GM11168 (cell line): ENCODE data around the gene FAM114A1.
"Not testable (repeated sequence)": the region's sequence is repeated elsewhere in the genome, so short reads cannot be mapped to it uniquely, and the experiment has no call there.

Experiments
- in situ Hi-C: fragments of 300-500 bp; cut with MboI; formaldehyde crosslinking; loops from one replicate; pipeline ENCODE4 v1.12.0; 2022; ENCODE audit warnings: low sequenced_read_pairs; ENCODE audit not compliant: unreplicated experiment

Gene FAM114A1

DNA sequence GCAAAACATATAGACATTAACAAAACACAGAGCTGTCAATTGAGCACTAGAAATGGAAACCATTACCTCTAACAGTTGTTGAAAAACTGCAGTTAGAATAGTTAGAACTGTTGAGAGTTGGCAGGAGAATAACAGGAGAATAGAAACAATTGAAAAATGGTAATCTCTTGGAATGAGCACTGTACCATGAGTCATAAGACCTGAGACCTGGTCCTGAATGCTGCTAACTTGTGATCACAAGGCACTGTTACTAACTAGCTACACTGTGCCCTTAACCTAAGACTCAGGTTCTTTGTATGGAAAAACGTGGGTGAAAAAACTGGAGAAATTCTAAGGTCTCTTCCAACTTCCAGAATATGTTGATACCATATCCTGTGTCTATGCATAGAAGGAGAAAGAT lies 29.3 kb downstream of the FAM114A1 start:
- in situ Hi-C loops = no loop called here

DNA sequence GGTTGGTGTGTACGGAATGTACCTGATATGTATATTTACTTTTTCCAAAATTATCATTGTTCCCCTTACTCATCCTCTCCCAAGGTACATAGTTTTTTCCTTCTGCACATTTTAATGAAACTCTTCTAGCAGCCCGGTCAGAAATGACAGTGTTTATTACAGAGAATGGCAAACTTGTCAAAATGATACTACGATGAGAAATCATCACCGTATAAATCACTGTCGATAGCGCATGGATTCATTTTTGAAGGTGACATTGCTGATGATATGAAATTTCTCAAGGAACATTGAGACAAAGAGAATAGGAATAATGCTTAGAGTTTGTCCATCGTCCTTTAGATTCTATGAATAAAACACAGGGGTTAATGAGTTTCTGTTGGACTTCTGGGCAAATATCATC lies 30.6 kb downstream of the FAM114A1 start:
- in situ Hi-C loops = no loop called here

DNA sequence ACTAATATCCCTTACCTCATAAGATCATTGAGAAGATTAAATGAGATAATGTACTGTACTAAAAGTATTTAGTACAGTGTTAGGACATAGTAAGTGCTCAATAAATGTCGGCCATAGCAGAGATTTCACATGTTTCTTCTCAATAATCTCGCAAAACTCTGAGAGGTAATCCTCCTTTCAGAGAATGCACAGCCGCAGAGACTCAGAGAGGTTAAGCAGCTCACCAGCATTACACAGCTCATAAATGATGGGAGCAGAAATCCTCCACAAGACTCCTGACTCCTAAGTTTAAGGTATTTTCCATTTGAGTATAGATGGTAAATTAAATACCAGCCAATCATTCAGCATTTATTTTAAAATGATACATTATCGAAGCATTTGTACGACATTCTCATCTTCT lies 34.6 kb downstream of the FAM114A1 start:
- in situ Hi-C loops = loop anchor here (5.0 kb wide), 1 partner anchor 235 kb away; no protein-coding TSS in a partner anchor

DNA sequence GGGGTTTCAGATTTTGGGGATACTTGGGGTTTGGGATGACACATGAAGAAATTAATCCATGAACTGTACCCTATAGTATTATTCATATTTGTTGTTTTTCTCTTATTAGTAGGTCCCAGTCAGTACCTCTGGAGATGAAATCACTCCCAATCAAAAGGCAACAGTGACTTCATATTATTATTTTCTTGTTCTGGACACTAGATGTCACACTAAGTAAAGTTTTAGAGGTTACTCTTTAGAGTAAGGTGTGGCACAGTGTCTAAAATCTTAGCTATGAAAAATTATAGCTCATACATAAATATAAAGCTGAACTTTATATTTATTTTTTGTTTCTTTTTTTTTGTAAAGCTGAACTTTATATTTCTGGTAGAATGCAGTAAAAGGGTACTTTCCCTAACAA lies 35.1 kb downstream of the FAM114A1 start:
- in situ Hi-C loops = loop anchor here (5.0 kb wide), 1 partner anchor 235 kb away; no protein-coding TSS in a partner anchor

DNA sequence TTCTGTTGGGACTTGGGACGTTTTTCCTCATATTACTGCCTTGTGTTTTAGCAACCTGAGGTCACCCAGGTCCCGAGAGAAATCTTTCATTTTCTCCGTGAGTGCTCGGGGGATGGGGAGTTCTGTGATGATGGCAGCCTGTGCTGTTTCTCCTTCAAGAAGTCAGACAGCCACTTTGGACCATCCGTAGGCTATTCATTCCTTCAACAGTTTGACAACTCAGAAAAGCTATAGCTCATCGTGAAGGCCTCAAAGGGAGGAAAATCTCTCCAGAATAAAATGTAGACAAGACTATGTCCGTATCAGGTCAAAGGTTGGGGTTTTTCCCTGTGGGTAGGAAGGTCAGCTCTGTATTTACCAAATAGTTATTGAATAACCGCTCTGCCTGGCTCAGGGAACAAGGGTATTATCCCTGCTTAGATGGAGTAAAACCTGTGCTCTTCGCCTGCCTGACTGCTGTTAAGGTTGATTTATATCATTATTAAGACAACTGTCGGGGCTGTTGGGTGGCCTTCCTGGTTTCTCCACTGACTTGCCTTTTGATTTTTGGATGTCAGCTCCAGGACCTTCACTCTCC lies 36.6 kb downstream of the FAM114A1 start:
- in situ Hi-C loops = loop anchor here (5.0 kb wide), 1 partner anchor 233 kb away; no protein-coding TSS in a partner anchor

DNA sequence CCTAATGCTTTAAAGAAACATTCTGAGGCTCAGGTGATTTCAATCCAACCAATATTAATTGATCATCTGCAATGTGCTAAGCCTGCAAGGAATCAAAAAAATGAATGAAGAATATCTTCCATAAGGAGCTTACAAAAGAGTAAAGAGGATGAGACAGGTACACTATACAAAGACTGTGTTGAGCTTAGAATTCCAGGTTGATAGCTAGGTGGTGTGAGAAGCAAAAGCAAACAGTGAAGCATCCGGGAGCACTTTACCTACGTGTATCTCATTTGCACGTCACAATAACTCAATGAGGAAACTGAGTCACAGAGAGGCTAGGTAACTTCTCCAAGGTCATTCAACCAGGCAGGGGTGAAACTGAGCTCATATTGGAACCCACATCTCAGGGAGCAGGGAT lies 37.1 kb downstream of the FAM114A1 start:
- in situ Hi-C loops = loop anchor here (5.0 kb wide), 1 partner anchor 233 kb away; no protein-coding TSS in a partner anchor

DNA sequence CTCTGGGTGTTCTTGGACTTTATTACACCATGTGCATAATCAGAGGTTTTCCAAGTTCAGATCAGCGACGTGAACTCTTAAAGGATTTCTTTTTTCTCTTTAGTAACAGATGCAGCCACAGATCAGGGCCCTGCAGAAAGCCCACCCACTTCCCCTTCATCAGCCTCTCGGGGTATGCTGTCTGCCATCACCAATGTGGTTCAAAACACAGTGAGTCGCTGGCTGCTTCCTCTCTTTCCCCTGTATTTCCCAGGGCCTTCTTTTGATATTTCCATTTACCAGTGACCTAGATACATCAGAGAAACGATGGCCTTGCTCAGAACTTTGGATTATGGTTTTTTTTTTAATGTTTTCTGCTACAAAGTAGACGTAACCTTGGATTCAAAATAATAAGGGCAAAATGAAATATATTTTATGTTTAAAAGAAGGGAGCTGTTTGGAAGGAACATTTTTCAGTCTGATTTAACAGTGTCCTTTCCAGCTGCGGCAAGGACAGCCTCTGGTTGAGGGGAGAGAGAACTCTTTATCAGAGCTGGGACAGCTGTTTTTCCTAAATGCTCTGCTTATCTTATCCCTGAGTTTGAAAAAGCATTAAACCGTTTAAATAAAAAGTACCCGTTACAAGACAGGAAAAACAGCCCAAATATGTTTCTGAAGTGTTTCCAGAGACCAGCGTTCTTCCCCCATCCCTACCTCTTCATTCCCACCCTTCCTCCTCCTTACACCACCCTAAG lies 38.2 kb downstream of the FAM114A1 start:
- in situ Hi-C loops = no loop called here

DNA sequence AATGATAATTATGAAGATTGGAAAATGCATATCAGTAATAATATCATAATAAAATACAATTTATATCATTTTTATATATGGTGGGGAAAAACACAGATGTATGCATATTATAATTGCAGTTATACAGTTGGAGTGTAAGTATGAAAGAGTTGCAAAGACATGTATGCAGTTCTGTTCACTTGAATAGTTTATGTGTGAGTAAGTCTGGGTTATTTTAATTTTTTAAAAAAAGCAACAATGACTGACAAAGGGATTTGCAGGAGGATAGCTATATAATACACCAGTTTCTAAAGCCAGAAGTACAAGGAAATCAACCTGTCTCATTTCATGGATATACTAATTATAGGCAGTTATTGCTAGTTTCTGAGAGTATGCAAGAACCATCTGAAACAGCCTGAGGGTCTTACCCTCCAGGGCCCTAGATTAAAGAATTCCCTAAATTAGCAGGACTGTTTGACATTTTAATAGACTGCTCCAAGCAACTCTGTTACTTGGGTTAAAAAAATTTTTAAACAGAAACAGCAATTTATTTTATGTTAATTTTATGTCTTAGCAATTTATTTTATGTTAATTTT lies 40.2 kb downstream of the FAM114A1 start:
- in situ Hi-C loops = no loop called here

DNA sequence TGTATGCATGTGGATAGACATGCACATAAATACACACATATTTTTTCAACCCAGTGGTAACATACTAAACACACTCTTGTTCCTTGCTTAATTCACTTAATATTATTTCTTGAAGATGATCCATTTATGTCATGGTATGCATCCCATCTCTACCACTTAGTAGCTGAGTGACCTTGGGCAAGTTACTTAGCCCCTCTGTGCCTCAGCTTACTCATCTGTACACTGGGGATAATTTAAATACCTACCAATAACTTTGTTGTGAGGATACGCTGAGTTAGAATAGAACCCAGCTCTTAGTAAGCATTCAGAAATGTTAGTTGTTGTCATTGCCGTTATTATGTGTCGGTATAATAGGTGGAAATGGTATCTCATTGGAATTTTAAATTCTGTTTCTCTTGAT lies 41.4 kb downstream of the FAM114A1 start:
- in situ Hi-C loops = no loop called here

DNA sequence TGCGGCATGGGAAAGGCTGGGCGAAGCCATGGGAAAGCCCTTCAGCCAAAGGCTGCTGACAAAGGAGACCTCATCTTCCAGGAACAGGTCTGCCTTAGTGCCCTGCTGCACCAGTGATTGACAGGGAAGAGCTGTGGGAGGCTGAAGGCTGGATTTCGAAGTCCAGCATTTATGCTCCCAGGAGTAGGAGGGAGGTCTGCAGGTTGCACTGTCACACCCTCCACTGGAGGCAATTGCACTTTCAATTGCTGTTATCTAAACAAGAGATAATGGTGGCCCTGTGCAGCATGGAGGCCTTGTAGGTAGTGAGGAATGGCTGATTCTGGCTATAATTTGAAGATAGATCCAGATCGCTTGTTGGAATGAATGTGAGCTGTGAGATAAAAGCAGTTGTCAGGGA lies 43.7 kb downstream of the FAM114A1 start:
- in situ Hi-C loops = no loop called here

DNA sequence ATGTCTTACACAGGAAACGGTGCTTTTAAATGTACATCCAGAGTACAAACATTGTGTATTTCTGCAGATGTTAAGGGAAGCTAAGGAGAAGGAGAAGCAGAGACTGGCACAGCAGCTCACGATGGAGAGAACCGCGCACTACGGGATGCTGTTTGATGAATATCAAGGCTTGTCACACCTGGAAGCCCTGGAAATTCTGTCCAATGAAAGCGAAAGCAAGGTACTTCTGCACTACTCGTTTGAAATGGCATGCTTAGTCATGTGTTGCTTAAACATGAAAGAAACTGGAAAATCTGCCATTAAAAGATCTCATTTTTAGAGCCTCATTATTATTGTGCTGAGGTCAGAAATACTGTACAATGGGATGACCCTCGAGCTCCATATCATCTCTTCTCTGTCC lies 47.2 kb downstream of the FAM114A1 start:
- in situ Hi-C loops = no loop called here

DNA sequence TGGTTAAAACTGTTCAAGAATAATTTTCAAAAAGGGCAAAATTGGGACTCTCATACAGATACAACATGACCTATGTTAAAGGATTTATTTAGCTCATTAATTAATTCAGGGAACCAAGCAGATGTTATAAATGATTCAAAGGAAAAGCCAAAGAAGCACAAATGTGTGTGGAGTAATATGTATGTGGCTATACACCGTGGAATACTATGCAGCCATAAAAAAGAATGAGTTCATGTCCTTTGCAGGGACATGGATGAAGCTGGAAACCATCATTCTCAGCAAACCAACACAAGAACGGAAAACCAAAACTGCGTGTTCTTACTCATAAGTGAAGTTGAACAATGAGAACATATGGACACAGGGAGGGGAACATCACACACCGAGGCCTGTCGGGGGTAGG lies 48.7 kb downstream of the FAM114A1 start:
- in situ Hi-C loops = not testable (repeated sequence)

DNA sequence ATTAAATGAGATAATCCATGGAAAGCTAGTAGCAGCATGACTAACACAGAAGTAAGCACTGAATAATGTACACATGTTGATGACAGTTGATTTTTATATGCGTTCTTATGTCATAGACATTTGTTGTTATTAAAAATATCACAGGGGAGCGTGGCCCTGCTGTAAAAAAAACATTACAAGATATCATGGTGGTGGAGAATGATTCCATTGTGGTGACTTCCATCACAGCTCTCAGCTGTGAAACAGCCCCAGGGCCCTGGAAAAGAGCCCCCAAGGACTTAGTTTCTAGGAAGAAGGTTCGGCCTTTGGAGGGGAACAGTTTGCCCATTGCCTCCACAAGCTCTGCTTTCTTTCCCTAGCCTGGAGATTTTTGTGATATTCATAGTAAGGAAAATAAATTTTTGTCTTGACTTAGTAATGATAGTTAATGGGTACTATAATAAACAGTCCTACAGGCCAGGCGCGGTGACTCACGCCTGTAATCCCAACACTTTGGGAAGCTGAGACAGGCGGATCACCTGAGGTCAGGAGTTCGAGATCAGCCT lies 49.9 kb downstream of the FAM114A1 start:
- in situ Hi-C loops = no loop called here

DNA sequence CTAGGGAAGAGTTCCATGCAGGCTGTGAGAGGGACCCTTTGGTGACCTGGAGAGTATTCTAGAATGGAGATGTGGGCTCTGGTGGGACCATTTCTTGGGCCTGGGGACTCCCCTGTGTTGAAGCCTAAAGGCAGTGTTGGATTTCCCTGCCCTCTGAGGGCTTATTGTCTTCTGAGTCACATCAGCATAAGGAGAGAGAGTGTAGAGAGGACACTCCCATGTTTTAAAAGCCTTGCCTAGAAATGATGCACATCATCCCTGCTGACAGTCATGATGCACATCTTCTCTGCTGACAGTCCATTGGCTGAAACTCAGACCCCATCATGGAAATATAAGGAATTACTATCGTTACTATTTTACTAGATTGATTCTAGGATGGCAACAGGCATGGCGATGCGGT lies 51.9 kb downstream of the FAM114A1 start:
- in situ Hi-C loops = no loop called here

DNA sequence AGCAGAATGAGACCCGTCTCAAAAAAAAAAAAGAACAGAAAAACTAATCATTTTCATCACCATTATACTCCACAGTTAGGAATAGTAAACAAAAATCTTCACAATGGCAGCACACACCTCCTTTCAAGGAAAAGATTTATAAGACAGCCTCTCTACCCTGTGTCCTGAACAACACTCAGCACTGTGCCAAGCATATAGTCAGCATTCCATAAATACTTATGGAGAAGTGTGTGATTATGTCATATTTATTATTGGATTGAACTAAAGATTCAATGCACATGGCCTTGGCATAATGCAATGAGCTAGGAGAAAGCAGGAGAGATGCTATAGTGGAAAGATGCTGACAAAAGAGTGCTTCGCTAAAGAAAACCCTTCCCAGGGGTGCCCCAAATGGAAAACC lies 52.6 kb downstream of the FAM114A1 start:
- in situ Hi-C loops = no loop called here

DNA sequence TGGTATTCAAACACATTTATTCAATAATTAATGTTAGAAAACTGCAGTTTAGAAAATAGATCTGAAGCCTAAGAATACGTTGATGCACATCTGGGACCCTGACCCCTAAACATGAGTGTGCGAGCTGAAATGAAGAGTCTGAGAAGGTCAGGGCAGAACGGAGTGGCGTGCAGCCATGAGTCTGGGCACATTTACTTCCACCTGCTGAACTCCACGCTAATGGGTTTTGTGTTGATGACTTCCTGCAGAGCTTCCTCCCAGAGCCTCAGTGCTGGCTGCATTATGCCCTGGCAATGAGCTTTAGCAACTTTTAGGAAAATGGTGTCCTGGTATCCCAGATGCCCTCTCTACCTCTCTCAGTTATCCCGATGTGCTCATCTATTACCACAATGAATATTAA lies 53.1 kb downstream of the FAM114A1 start:
- in situ Hi-C loops = no loop called here

DNA sequence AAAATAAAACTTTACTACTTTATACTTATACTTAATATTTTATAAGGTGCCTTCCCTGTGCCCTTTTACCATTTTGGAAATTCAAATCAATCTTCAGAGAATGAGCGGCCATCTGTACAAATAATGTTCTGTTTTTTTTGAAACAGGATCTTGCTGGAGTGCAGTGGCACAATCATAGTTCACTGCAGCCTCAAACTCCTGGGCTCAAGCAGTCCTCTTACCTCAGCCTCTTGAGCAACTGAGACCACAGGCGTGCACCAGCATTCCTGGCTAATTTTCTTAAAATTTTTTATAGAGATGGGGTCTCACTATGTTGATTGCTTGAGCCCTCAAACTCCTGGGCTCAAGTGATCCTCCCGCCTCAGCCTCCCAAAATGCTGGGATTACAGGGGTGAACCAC lies 53.5 kb downstream of the FAM114A1 start:
- in situ Hi-C loops = no loop called here

DNA sequence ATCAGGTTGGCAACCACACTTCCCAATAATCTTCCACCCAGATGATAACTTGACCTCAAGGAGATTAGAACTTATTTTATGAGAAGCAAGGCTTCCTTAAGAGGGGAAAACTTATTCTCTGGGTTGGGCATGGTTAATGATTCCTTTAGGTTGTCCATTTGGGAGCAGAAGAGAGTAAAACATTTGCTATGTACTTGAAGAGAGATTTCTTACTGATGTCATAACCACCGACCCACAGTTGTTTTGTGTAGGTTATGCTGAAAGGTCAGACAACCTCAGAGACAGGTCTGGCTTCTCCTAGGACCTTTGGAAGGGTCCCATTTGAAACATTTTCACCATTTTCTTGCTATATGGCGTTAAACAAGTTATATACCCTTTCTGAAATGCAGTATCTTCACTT lies 56.1 kb downstream of the FAM114A1 start:
- in situ Hi-C loops = no loop called here

DNA sequence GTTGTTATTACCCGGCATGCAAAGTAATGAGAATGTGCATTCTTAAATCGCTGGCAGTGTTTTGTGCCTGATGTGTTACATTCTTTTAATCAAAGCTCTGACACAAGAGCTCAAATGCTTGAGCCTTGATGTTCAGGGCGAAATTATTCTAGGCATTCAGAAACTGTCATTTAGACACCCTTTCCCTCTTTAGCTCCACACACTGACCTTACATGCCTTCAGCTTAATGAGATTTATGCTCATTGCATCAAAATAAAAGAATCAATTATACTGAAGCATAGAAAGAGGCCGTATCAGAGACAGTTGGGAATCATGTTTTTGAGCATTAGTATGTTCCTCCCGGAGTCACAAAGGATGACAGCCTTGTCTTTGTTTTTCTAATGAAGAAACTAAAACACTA lies 56.7 kb downstream of the FAM114A1 start:
- in situ Hi-C loops = no loop called here

DNA sequence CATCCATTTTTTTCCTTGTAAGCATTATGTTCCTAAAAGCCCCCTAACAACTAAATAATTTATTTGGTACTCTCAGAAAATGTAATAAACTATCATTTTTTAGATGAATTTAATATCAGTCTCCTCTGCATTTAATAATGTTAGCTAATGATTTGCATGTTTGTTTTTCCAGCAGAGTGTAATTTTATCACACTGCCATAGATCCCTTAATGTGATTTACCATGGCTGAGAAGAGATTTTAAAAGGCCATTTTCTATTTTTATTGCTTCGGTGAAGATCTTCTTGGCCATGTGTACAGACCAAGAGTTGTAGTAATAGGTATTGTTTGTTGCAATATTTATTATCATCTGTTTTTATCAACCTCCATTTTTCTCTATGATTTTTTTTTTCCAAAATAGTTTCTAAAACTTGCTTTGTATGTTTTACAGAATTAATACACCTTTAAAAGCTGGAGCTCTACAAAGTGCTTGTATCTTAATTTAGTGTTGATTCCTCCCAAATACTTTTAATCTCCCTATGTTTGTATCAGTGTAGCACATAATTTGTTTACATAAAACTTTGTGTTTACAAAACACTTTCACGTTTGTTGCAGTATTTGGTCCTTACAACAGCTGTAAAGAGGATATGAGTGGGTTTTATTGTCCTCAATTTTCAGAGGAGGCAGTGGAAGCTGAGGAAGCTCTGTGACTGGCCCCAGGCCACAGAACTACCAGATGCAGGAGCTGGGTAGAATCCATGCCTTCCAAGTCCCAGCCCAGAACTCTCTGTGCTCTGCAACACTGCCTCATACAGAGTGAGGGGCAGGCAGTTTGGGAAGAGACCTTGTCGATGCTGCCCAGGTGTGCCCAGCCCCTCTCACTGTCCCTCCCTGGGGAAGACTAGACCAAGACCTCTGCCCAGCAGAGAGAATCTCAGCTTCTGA lies 58.1 kb downstream of the FAM114A1 start:
- in situ Hi-C loops = no loop called here
